Measurements from ENCODE around the gene RPL13A. TPM values are rescaled to one million over a fixed set of nuclear protein-coding genes. Genes with fewer than 3 reads are reported as not detected.
"Not testable (repeated sequence)": the region's sequence is repeated elsewhere in the genome, so short reads cannot be mapped to it uniquely, and the experiment has no call there.

The RPL13A gene
- total RNA-seq, 1 donor from 2014 or later = 2,665 TPM

GRCh38 chr19:49459388-49459787 lies 28.0 kb upstream of the RPL13A start:
- peaks cover 4% of the 10 kb centered on the region for H3K36me3 Mint-ChIP-seq (ENCODE audit: insufficient read depth)
- no peak overlapping the region for H3K4me3 Mint-ChIP-seq (ENCODE audit: low read depth)
- H3K27ac Mint-ChIP-seq = no peak overlapping the region
- DNase-seq (ENCODE audit: low spot score, unreplicated experiment) = no peak
- H3K4me1 Mint-ChIP-seq (ENCODE audit: low read depth) = no peaks in the 10 kb centered on the region
- TF ChIP-seq, protein P1, sequence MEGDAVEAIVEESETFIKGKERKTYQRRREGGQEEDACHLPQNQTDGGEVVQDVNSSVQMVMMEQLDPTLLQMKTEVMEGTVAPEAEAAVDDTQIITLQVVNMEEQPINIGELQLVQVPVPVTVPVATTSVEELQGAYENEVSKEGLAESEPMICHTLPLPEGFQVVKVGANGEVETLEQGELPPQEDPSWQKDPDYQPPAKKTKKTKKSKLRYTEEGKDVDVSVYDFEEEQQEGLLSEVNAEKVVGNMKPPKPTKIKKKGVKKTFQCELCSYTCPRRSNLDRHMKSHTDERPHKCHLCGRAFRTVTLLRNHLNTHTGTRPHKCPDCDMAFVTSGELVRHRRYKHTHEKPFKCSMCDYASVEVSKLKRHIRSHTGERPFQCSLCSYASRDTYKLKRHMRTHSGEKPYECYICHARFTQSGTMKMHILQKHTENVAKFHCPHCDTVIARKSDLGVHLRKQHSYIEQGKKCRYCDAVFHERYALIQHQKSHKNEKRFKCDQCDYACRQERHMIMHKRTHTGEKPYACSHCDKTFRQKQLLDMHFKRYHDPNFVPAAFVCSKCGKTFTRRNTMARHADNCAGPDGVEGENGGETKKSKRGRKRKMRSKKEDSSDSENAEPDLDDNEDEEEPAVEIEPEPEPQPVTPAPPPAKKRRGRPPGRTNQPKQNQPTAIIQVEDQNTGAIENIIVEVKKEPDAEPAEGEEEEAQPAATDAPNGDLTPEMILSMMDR (IDR thresholded peaks at IDR 0.05; ENCODE audit: unreplicated experiment) = no peak
- H3K9me3 Mint-ChIP-seq (ENCODE audit: low read depth) = no peaks in the 10 kb centered on the region
- H3K27me3 Mint-ChIP-seq = no peaks in the 10 kb centered on the region

GRCh38 chr19:49461130-49461529 lies 26.3 kb upstream of the RPL13A start:
- H3K36me3 Mint-ChIP-seq (ENCODE audit: insufficient read depth); H3K4me1 Mint-ChIP-seq (ENCODE audit: low read depth); H3K4me3 Mint-ChIP-seq (ENCODE audit: low read depth); DNase-seq (ENCODE audit: low spot score, unreplicated experiment); H3K9me3 Mint-ChIP-seq (ENCODE audit: low read depth); H3K27me3 Mint-ChIP-seq; H3K27ac Mint-ChIP-seq: not testable (repeated sequence)

- no peaks in the 10 kb centered on the region for H3K4me1 Mint-ChIP-seq (ENCODE audit: low read depth)
- peaks cover 4% of the 10 kb centered on the region for H3K36me3 Mint-ChIP-seq (ENCODE audit: insufficient read depth)
- no peaks in the 10 kb centered on the region for H3K9me3 Mint-ChIP-seq (ENCODE audit: low read depth)
- H3K27me3 Mint-ChIP-seq = no peaks in the 10 kb centered on the region
- DNase-seq (ENCODE audit: low spot score, unreplicated experiment) = no peak
- TF ChIP-seq, protein P1 (IDR thresholded peaks at IDR 0.05; ENCODE audit: unreplicated experiment) = no peak
- no peak overlapping the region for H3K27ac Mint-ChIP-seq
- H3K4me3 Mint-ChIP-seq (ENCODE audit: low read depth) = no peak overlapping the region
These were observed 25.8 kb upstream of the RPL13A start for GRCh38 chr19:49461656-49462055.

DNA sequence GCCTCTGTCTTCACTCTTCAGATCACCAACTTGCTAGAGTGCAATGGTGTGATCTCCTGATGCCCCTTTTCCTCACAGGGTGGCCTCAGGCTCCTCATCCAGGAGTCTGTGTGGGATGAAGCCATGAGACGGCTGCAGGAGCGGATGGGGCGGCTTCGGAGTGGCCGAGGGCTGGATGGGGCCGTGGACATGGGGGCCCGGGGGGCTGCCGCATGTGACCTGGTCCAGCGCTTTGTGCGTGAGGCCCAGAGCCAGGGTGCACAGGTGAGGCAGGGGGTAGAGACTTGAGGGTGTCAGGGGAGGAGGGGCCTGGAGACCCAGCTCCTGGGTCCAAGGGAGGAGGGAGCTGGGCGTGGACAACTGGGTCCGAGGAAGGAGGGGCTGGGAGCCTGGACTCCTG lies 24.9 kb upstream of the RPL13A start:
- Mint-ChIP-seq H3K27me3 (no peaks in the 10 kb centered on the region), H3K4me3 (ENCODE audit: low read depth) (no peak overlapping the region), H3K4me1 (ENCODE audit: low read depth) (no peaks in the 10 kb centered on the region), H3K9me3 (ENCODE audit: low read depth) (no peaks in the 10 kb centered on the region), H3K36me3 (ENCODE audit: insufficient read depth) (peaks cover 2% of the 10 kb centered on the region), H3K27ac (no peak overlapping the region)
- no peak for DNase-seq (ENCODE audit: low spot score, unreplicated experiment)
- TF ChIP-seq, protein P1 (IDR thresholded peaks at IDR 0.05; ENCODE audit: unreplicated experiment) = no peak

DNA sequence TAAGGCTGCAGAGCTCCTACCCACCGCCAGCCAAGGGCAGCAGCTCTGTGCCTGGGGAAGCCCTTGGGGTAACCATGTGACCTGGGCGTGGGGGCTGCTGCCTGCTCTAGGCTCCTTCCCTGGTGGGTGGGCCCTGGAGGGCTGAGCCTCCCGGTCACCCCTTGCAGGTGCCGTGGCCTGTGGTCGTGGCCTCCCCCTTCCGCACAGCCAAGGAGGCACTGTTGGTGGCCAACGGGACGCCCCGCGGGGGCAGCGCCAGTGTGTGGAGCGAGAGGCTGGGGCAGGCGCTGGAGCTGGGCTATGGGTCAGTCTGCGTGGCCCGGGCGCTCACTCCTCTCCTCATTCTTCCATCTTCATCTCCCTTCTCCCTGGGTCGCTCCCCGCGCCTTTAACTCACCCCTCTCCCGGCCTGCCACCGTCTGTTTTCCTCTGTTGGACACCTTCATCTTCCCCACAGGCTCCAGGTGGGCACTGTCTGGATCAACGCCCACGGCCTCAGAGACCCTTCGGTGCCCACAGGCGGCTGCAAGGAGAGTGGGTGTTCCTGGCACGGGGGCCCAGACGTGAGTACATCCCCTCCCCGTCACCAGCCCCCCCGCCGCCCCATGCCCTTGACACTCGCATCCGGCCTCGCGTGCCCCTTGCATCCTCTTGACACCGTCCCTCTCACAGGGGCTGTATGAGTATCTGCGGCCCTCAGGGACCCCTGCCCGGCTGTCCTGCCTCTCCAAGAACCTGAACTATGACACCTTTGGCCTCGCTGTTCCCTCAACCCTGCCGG lies 23.3 kb upstream of the RPL13A start:
- no peak for DNase-seq (ENCODE audit: low spot score, unreplicated experiment)
- Mint-ChIP-seq H3K36me3 (ENCODE audit: insufficient read depth) (peaks cover 6% of the 10 kb centered on the region), H3K4me3 (ENCODE audit: low read depth) (no peak overlapping the region), H3K4me1 (ENCODE audit: low read depth) (no peaks in the 10 kb centered on the region), H3K27me3 (no peaks in the 10 kb centered on the region), H3K27ac (no peak overlapping the region), H3K9me3 (ENCODE audit: low read depth) (no peaks in the 10 kb centered on the region)
- TF ChIP-seq, protein P1 (IDR thresholded peaks at IDR 0.05; ENCODE audit: unreplicated experiment) = no peak

- H3K9me3 Mint-ChIP-seq (ENCODE audit: low read depth) = no peaks in the 10 kb centered on the region
- TF ChIP-seq, protein P1 (IDR thresholded peaks at IDR 0.05; ENCODE audit: unreplicated experiment) = no peak
- H3K4me1 Mint-ChIP-seq (ENCODE audit: low read depth) = no peaks in the 10 kb centered on the region
- no peak overlapping the region for H3K27ac Mint-ChIP-seq
- peaks cover 6% of the 10 kb centered on the region for H3K36me3 Mint-ChIP-seq (ENCODE audit: insufficient read depth)
- H3K4me3 Mint-ChIP-seq (ENCODE audit: low read depth) = no peak overlapping the region
- no peak for DNase-seq (ENCODE audit: low spot score, unreplicated experiment)
- H3K27me3 Mint-ChIP-seq = no peaks in the 10 kb centered on the region
These were observed 22.0 kb upstream of the RPL13A start for GRCh38 chr19:49465371-49465770.
